Activated T-helper 17 cell treated with anti-CD3 and anti-CD28 coated beads, Interleukin-2, amount 50 U/mL, for 72 hours (primary cell): ENCODE measurements around the gene POLQ. TPM values are rescaled to one million over a fixed set of nuclear protein-coding genes. Genes with fewer than 3 reads are reported as not detected.
"Not testable (repeated sequence)": the region's sequence is repeated elsewhere in the genome, so short reads cannot be mapped to it uniquely, and the experiment has no call there.

ENCODE experiments used
- ATAC-seq: fragments of 150-1000 bp; cut with Tn5 transposase; replicated peaks from 2 replicates; pipeline ENCODE4 v1.10.0; 2021; ENCODE audit warnings: mild to moderate bottlenecking, moderate library complexity
- H3K27ac Mint-ChIP-seq: one replicate; pipeline ENCODE4 v1.8.0; 2022; ENCODE audit warnings: mixed read lengths
- H3K27me3 Mint-ChIP-seq: one replicate; pipeline ENCODE4 v1.8.0; 2022; ENCODE audit warnings: mixed read lengths
- H3K36me3 Mint-ChIP-seq: one replicate; pipeline ENCODE4 v1.8.0; 2022; ENCODE audit warnings: low read depth, mild to moderate bottlenecking, mixed read lengths
- H3K4me1 Mint-ChIP-seq: one replicate; pipeline ENCODE4 v1.8.0; 2022; ENCODE audit warnings: mixed read lengths
- H3K4me3 Mint-ChIP-seq: one replicate; pipeline ENCODE4 v1.8.0; 2022; ENCODE audit warnings: mild to moderate bottlenecking, mixed read lengths
- H3K9me3 Mint-ChIP-seq: one replicate; pipeline ENCODE4 v1.8.0; 2022; ENCODE audit warnings: mixed read lengths
- total RNA-seq, 2 donors: library from RNA; stranded (reverse); gene quantifications; one replicate each; pipeline ENCODE4 v1.2.3, GENCODE V29; 2022

The POLQ gene
- total RNA-seq: 10 to 100 TPM; 11.8 to 19.0 TPM

GRCh38 chr3:121545574-121546455 is at the start of gene POLQ:
POLQ (minus strand) TSS chr3:121545988; CDS start chr3:121545877, 111 bp downstream.
- Mint-ChIP-seq H3K36me3 (peaks cover 5% of the 10 kb centered on the region), H3K9me3 (no peaks in the 10 kb centered on the region), H3K4me3 (peak within 1 kb of the TSS; percentile 97), H3K27me3 (no peaks in the 10 kb centered on the region), H3K4me1 (peaks cover 8% of the 10 kb centered on the region), H3K27ac (peak within 1 kb of the TSS; percentile 96)
- ATAC-seq: peak; percentile 98

- Mint-ChIP-seq H3K36me3 (no peaks in the 10 kb centered on the region), H3K27ac (no peak overlapping the region), H3K9me3 (no peaks in the 10 kb centered on the region), H3K4me1 (no peaks in the 10 kb centered on the region), H3K27me3 (no peaks in the 10 kb centered on the region), H3K4me3 (no peak overlapping the region)
- ATAC-seq: no peak
These were observed 49.1 kb upstream of the POLQ start for GRCh38 chr3:121594850-121595249.

- not testable (repeated sequence) for H3K27me3 Mint-ChIP-seq, H3K4me3 Mint-ChIP-seq, H3K4me1 Mint-ChIP-seq, H3K36me3 Mint-ChIP-seq, ATAC-seq, H3K27ac Mint-ChIP-seq, H3K9me3 Mint-ChIP-seq
These were observed 48.0 kb upstream of the POLQ start for GRCh38 chr3:121593806-121594205.

DNA sequence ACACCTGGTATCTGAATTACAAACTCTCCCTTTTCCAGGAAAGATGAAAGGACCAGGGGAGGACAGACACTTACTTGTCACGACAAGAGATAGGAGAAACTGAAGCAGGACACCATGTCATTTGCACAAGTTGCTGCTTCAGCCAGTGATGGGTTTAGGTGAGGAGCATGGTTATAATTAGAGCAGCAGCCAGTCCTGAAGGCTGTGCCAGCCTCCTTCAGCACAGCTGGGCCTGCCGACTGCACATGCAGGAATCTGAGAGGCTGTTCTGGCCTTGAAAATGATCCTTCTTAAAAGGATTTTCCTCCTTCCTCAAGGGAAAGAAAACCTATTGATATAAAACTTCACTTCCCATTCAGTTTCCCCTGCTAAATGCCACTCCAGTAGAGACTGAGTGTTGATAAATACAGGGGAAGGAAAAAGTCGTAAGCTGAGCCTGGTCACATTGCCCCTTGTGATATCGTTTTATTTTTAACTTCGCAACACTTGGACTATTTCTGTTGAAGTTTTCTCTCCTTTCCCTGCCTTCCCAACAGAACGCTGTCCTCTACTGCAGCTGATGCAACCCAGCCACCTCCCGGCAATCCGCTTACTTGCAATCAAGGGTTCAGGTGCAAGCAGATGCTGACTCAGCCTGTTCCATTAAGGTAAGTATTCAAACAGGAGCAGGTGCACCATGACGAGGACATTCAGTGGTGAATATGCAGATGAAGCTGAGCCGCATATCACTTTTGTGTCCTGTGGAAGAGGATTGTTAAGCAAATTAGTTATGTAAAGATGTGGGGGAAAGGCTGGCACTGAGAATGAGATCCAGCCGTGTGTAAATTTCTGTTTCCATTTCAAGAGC is 47.3 kb upstream of the POLQ start, which contains the start of gene FBXO40:
Gene FBXO40, plus strand, starts transcription at position 524 of the 847 bp plus-strand sequence. CDS start 27,197 bp downstream, outside the sequence.
- no peak for ATAC-seq
- no peak within 1 kb of the TSS for H3K4me3 Mint-ChIP-seq
- H3K4me1 Mint-ChIP-seq: no peaks in the 10 kb centered on the region
- no peak within 1 kb of the TSS for H3K27ac Mint-ChIP-seq
- H3K9me3 Mint-ChIP-seq: no peaks in the 10 kb centered on the region
- H3K36me3 Mint-ChIP-seq: no peaks in the 10 kb centered on the region
- H3K27me3 Mint-ChIP-seq: no peaks in the 10 kb centered on the region

GRCh38 chr3:121584418-121584817 is 38.6 kb upstream of the POLQ start:
- no peak for ATAC-seq
- Mint-ChIP-seq H3K9me3 (no peaks in the 10 kb centered on the region), H3K4me1 (no peaks in the 10 kb centered on the region), H3K27ac (no peak overlapping the region), H3K36me3 (no peaks in the 10 kb centered on the region), H3K27me3 (peaks cover 24% of the 10 kb centered on the region), H3K4me3 (no peak overlapping the region)

DNA sequence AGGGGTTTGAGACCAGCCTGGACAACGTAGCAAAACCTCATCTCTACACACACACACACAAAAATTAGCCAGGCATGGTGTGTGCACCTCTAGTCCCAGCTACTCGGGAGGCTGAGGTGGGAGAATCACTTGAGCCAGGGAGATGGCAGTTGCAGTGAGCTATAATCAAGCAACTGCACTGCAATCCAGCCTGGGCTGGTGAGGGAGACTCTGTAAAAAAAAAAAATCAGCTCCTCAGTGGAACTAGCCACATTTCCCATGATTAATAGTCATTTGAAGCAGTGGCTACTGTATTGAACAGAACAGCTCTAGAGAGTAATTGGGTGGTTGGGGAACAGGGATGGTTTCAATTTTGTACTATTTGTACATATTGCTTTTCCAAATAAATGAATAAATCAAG is 35.9 kb upstream of the POLQ start:
- Mint-ChIP-seq H3K4me3 (no peak overlapping the region), H3K36me3 (no peaks in the 10 kb centered on the region), H3K27me3 (peaks cover 24% of the 10 kb centered on the region), H3K27ac (no peak overlapping the region), H3K9me3 (no peaks in the 10 kb centered on the region), H3K4me1 (no peaks in the 10 kb centered on the region)
- ATAC-seq: no peak

GRCh38 chr3:121574449-121574848 is 28.7 kb upstream of the POLQ start:
- no peaks in the 10 kb centered on the region for H3K36me3 Mint-ChIP-seq
- ATAC-seq: no peak
- H3K4me1 Mint-ChIP-seq: no peaks in the 10 kb centered on the region
- no peak overlapping the region for H3K4me3 Mint-ChIP-seq
- no peaks in the 10 kb centered on the region for H3K27me3 Mint-ChIP-seq
- no peaks in the 10 kb centered on the region for H3K9me3 Mint-ChIP-seq
- H3K27ac Mint-ChIP-seq: no peak overlapping the region

DNA sequence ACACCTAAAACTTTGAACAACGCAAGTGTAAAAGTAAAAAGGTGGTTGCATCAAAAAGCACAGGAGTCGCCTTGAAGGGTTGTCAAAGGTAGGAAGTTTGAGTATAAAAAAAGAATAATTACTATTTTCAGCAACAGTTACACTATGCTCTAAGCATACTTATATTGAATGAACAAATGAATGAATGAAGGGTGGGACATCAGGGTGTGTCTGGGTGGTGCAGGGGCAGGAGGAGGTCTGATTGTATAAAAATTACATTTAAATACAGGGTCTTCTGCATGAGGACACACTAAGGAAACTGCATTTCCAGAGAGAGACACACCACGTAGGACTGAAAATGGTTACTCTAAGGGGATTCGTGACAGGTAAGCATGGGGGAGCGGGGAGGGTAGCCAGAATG is 21.9 kb upstream of the POLQ start, which contains the start of gene ARGFX:
Gene ARGFX, plus strand, starts transcription at position 301 of the 400 bp plus-strand sequence. CDS start 2,765 bp downstream, outside the sequence.
- Mint-ChIP-seq H3K27ac (no peak within 1 kb of the TSS), H3K27me3 (no peaks in the 10 kb centered on the region), H3K9me3 (no peaks in the 10 kb centered on the region), H3K4me3 (no peak within 1 kb of the TSS), H3K36me3 (no peaks in the 10 kb centered on the region), H3K4me1 (no peaks in the 10 kb centered on the region)
- no peak for ATAC-seq

DNA sequence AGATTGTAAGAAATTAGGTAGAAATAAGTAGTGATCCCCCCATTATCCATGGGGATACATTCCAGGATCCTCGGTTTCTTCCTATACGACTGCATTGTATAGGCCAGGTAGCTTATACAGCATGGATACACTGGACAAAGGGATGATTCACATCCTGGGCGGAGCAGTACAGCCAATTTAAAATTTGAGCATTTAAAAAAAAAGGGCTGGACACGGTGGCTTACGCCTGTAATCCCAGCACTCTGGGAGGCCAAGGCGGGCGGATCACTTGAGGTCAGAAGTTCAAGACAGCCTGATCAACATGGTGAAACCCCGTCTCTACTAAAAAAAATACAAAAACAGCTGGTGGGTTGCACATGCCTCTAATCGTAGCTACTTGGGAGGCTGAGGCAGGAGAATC is 21.0 kb upstream of the POLQ start:
- no peak overlapping the region for H3K27ac Mint-ChIP-seq
- no peaks in the 10 kb centered on the region for H3K36me3 Mint-ChIP-seq
- no peak for ATAC-seq
- no peaks in the 10 kb centered on the region for H3K9me3 Mint-ChIP-seq
- H3K4me1 Mint-ChIP-seq: no peaks in the 10 kb centered on the region
- no peaks in the 10 kb centered on the region for H3K27me3 Mint-ChIP-seq
- no peak overlapping the region for H3K4me3 Mint-ChIP-seq

GRCh38 chr3:121562148-121562547 is 16.4 kb upstream of the POLQ start:
- Mint-ChIP-seq H3K4me1 (no peaks in the 10 kb centered on the region), H3K4me3 (no peak overlapping the region), H3K27ac (no peak overlapping the region)

DNA sequence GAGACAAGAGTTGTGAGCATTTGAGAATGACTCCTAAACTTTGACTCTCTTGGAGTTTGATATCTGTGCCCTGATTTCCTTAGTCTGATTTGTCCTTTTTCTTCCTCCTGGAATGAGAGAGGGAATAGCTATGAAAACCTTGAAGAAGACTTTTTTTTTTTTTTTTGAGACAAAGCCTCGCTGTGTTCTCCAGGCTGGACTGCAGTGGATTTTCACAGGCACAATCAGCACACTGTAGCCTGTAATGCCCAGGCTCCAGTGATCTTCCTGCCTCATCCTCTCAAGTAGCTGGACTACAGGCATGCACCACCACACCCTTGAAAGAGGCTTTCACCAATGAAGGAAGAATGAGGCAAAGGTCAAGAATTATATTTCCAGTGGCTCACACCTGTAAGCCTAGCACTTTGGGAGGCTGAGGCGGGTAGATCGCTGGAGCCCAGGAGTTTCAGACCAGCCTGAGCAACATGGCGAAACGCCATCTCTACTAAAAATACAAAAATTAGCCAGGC is 11.7 kb upstream of the POLQ start:
- no peak for ATAC-seq
- H3K36me3 Mint-ChIP-seq: no peaks in the 10 kb centered on the region
- no peaks in the 10 kb centered on the region for H3K4me1 Mint-ChIP-seq
- H3K27ac Mint-ChIP-seq: no peak overlapping the region
- no peaks in the 10 kb centered on the region for H3K9me3 Mint-ChIP-seq
- H3K4me3 Mint-ChIP-seq: no peak overlapping the region
- peaks cover 11% of the 10 kb centered on the region for H3K27me3 Mint-ChIP-seq

More at GRCh38 chr3:121562148-121562547, 16.4 kb upstream of the POLQ start:
- H3K9me3 Mint-ChIP-seq: no peaks in the 10 kb centered on the region
- peaks cover 9% of the 10 kb centered on the region for H3K27me3 Mint-ChIP-seq
- H3K36me3 Mint-ChIP-seq: no peaks in the 10 kb centered on the region
- no peak for ATAC-seq

- Mint-ChIP-seq H3K27ac (peak overlapping the region; percentile 3), H3K27me3 (peaks cover 3% of the 10 kb centered on the region), H3K4me3 (no peak overlapping the region), H3K4me1 (no peaks in the 10 kb centered on the region), H3K9me3 (no peaks in the 10 kb centered on the region), H3K36me3 (no peaks in the 10 kb centered on the region)
- ATAC-seq: no peak
These were observed 7.0 kb upstream of the POLQ start for GRCh38 chr3:121552797-121553196.

DNA sequence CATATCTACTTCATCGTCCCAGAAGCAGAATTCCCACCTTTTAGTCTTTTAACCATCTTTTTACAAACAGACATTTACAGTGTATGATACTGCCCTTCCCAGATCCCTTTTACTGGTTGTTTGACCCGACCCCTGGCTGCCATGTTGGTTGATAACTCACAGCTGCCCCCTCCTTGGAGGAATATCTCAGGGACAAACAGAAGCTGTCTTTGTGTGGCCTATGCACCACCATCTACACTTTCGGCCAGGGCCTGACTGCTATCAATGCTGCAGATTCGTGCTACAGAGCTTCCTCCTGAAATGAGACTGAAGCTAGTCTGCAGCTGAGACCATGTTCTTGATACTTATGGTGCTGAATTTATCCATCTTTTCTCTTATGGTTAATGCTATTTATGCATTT is 6.6 kb upstream of the POLQ start:
- H3K4me3 Mint-ChIP-seq: no peak overlapping the region
- ATAC-seq: no peak
- no peaks in the 10 kb centered on the region for H3K4me1 Mint-ChIP-seq
- H3K27ac Mint-ChIP-seq: peak overlapping the region; percentile 3
- no peaks in the 10 kb centered on the region for H3K36me3 Mint-ChIP-seq
- H3K9me3 Mint-ChIP-seq: no peaks in the 10 kb centered on the region
- peaks cover 3% of the 10 kb centered on the region for H3K27me3 Mint-ChIP-seq

GRCh38 chr3:121545049-121545573 is 677 bp downstream of the POLQ start:
- Mint-ChIP-seq H3K4me3 (peak overlapping the region; percentile 97), H3K9me3 (no peaks in the 10 kb centered on the region), H3K36me3 (peaks cover 5% of the 10 kb centered on the region), H3K27me3 (no peaks in the 10 kb centered on the region), H3K27ac (peak overlapping the region; percentile 96), H3K4me1 (peaks cover 8% of the 10 kb centered on the region)
- peak; percentile 17 for ATAC-seq
